Stimulated activated CD4-positive, alpha-beta T cell treated with anti-CD3 and anti-CD28 coated beads, Interleukin-2, amount 100 ng/mL, for 24 hours (primary cell): ENCODE measurements around the gene MIEF1.

Experiments
- DNase-seq, 2 donors: peaks; one replicate each; pipeline ENCODE4 v3.0.0-alpha.2; 2020

MIEF1 gene

DNA sequence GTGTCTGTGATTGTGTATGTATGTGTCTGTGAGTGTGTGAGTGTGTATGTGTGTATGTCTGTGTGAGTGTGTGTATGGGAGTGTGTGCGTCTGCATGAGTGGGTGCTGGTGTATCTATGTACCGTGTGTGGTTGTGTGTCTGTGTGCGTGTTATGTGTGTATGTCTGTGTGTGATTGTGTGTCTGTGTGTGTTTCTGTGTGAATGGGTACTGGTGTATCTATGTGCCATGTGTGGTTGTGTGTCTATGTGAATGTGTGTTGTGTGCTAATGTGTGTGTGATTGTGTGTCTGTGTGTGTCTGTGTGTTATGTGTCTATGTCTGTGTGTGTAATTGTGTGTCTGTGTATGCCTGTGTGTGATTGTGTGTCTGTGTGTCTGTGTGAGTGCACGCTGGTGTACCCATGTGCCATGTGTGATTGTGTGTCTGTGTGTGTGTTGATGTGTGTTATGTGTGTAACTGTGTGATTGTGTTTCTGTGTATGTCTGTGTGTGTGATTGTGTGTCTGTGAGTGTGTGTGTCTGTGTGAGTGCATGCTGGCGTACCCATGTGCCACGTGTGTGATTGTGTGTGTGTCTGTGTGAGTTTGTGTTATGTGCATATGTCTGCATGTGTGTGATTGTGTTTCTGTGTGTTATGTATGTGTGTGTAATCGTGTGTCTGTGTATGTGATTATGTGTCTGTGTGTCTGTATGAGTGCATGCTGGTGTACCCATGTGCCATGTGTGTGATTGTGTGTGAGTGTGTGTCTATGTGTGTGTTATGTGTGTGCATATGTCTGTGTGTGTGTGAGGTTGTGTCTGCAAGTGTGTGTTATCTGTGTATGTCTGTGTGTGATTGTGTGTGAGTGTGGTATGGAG, 61.7 kb downstream of the MIEF1 start:
- no peak for DNase-seq

DNA sequence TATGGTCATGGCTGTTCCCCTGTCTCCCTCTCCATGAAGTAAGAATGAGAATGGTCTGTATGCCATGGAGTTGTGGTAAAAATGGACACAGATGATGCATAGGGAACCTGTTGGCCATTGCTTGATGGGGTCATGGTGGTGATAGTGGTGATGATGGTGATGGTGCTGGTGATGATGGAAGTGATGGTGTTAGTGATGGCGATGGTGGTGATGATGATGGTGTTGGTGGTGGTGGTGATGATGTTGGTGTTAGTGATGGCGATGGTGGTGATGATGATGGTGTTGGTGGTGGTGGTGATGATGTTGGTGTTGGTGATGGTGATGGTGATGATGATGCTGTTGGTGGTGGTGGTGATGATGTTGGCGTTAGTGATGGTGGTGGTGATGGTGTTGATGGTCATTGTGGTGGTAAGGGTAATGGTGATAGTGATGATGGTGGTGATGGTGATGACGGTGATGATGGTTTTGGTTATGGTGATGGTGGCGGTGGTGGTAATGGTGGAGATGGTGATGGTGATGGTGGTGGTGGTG, 63.4 kb downstream of the MIEF1 start:
- DNase-seq: no peak

- peak; percentile 28 to 38 for DNase-seq
These were observed 65.3 kb downstream of the MIEF1 start for GRCh38 chr22:39567135-39567946.
